GM19328 (cell line): Measurements from ENCODE around the gene ELP5.
A peak's percentile ranks its signal among the peaks of the same experiment; 100 is the strongest.

ENCODE experiments used
- ATAC-seq: cut with Tn5 transposase; IDR thresholded peaks from one replicate; pipeline ENCODE4 v1.9.1; 2021; ENCODE audit warnings: mild to moderate bottlenecking, moderate library complexity; ENCODE audit not compliant: unreplicated experiment

Gene ELP5

DNA sequence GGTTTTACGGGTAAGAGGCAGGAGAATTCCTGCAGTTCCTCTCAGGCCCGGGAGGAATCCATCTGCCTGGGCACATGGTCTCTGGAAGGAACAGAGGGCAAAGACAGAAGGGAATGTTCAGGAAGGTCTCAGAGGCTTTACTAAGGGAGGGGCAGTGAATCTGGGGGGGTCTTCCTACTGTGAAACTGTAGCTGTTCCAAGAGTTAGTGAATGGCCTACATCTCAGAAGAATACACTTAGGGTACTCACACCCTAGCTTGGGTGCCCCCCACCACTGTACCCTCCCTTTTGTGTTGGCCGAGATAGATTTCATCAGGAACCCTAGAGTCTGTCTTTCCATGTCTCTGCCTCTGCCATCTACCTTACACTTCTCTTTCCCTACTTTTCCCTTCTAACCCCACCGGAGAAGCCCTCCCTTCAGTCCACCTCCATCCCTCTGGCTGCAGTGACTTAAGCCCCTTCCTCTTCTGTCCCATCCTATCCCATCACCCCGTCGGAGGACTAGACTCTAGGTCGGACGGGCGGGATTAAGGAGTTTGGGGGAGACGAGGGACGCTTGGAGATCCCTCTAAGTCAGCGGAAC is 32.7 kb upstream of the ELP5 start:
- no peak for ATAC-seq

- no peak for ATAC-seq
Observed at GRCh38 chr17:7219812-7220592, 32.0 kb upstream of the ELP5 start, which contains the start of the genes ACADVL and DLG4. Gene ACADVL, plus strand, starts transcription at chr17:7219938. Its CDS starts 47 bp downstream, at chr17:7219985. Gene DLG4, minus strand, starts transcription at chr17:7219836.

GRCh38 chr17:7220593-7221277 is 31.3 kb upstream of the ELP5 start:
- no peak for ATAC-seq

DNA sequence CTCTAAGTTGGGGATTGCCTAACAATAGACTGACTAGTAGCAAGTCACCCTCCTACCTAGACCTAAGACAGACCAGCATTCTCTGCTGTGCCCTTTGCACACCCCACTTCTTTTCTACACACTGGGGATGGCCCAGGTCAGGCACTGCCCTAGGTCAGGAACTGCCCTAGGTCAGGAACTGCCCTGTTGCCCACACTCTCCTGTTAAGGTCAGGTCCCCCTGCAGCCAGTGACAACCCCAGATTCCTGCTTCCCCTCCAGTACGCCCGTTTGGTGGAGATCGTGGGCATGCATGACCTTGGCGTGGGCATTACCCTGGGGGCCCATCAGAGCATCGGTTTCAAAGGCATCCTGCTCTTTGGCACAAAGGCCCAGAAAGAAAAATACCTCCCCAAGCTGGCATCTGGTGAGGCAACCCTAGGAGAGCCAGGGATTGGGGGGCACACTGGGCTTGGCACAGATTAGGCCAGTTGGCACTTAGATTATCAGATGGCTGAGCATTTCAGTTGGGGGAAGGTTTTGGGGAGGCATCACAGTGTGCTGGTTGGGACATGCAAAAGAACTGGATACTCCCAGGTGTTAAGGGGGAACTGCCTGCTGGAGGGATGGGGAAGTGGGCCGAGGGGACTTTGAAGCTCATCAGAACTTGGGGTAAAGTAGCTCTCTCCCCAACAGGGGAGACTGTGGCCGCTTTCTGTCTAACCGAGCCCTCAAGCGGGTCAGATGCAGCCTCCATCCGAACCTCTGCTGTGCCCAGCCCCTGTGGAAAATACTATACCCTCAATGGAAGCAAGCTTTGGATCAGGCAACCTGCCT is 30.5 kb upstream of the ELP5 start:
- no peak for ATAC-seq

- no peak for ATAC-seq
Observed at GRCh38 chr17:7222093-7222971, 29.7 kb upstream of the ELP5 start.

- ATAC-seq, result no peak
Observed at GRCh38 chr17:7222972-7223292, 29.1 kb upstream of the ELP5 start.

DNA sequence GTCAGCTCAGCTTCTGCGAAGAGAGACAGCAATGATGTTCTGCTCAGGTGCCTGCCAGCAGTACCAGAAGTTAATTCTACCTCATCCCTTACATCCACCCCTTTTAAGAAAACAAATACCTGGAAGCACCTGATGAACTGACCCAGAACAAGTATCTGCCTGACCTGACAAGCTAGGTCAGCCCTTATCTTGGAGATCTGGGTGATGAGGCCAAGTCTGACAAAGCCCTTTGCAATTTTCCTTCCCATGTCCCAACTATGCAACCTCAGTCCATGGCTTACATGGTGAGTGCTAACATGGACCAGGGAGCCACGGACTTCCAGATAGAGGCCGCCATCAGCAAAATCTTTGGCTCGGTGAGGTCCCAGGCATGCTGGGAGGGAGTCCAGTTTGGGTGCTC is 28.6 kb upstream of the ELP5 start:
- ATAC-seq, result no peak

- ATAC-seq, result no peak
Observed at GRCh38 chr17:7224110-7224509, 27.9 kb upstream of the ELP5 start.

DNA sequence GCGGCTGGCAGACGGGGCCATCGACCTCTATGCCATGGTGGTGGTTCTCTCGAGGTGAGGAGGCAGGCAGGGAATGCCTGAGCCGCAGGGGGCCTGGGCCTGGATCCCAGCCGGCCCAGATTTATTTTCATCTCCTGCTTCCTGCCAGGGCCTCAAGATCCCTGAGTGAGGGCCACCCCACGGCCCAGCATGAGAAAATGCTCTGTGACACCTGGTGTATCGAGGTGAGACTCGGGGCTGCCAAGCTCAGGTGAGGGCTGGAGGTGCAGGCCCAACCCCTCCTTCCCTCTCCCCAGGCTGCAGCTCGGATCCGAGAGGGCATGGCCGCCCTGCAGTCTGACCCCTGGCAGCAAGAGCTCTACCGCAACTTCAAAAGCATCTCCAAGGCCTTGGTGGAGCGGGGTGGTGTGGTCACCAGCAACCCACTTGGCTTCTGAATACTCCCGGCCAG is 27.3 kb upstream of the ELP5 start:
- no peak for ATAC-seq

DNA sequence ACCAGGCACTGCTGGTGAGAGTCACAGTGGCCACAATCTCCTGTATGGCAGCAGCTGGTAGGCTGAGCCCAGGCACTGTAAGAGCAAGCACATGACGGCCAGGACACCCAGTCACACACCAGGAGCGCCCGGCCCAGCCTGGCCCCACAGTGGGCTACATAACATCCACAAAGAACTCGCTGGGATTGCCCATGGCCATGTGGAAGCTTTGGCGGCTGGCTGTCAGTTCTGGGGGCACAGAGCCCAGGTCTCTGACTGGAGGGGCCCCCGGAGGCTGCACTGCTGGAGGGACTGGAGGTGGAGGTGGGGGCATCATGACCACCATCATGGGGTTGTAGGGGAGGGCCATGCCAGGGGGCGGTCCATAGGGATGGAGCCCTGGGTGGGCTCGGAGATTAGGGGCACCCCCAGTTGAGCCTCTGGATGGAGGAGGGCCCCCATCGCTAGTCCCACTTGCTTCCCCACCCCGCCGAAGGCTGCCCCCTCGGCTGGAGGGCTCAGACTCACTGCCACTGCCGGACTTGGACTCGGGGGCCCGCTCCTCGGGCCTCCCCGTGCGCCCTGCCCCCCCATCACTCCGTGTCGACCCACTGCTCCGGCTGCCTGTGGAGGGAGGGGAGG is 26.2 kb upstream of the ELP5 start:
- ATAC-seq, result no peak

GRCh38 chr17:7226721-7227710 is 25.0 kb upstream of the ELP5 start:
- ATAC-seq, result no peak

- ATAC-seq, result no peak
Observed at GRCh38 chr17:7228920-7229319, 23.1 kb upstream of the ELP5 start.

- ATAC-seq, result no peak
Observed at GRCh38 chr17:7229504-7229903, 22.5 kb upstream of the ELP5 start.

DNA sequence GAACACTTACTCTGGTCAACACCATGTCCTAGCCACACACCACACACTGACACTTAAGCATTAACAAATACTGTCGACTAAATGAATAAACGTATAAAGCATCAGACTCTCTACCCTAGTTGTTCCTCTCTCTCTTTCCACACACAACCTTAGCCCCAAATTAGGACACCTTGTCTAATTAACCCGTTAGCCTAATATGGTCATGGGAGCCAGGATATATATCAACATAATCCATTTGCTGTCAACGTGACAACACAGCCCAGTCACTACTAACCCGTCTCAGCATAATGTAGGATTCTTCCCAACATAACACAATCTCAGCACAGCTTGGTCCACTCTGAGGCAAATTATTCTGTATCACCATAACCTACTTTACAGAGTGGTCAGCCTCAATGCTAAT is 19.9 kb upstream of the ELP5 start:
- ATAC-seq, result no peak

- no peak for ATAC-seq
Observed at GRCh38 chr17:7233701-7234082, 18.3 kb upstream of the ELP5 start.

DNA sequence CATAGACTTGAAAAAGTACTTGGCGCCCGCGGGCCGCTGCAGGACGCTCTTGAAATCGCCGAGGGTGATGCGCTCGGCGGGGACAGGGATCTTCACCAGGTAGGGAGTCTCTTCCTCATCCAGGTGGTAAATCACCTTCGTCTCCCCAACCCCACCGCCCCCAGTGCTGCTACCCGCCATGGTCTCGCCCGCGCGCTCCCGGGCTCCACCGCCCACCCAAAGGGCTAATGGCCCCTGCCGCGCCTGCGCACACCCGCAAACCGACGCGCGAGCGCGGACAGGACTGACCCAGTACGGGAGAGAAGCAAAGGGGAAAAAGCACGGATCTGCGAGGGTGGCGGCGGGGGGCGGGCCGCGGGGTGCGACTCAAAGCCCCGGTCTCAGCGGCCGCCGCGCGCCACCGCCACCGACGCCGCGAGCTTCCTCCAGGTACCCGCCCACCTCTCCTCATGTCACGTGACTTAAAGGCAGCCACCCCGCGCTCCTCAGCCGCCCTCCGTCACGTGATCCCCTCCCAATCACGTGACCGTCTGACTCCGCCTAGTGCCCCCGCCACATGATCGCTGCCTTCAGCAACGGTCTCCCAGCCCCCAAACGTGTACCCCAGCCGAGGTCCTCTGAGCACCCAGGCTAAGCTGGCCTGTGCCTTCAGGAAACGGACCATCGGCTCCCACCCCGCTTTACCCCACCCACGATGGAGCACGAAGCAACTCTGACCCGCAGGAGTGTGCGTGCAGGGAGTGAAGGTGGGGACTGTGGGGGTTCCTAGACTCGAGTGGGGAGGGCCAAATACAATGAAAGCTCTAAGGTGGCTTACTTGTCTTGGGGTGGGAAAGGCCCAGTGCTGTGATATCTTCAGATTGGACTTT is 17.7 kb upstream of the ELP5 start, which contains the start of gene DVL2:
DVL2 (minus strand) TSS at position 435 of the 869 bp plus-strand sequence; CDS start at position 180, 255 bp downstream.
- peak; percentile 50 for ATAC-seq
